ENCODE data around the gene CCNC.
"Not testable (repeated sequence)": the region's sequence is repeated elsewhere in the genome, so short reads cannot be mapped to it uniquely, and the experiment has no call there.

The CCNC gene

GRCh38 chr6:99603421-99604165 lies 35.1 kb upstream of the CCNC start:
- no peak for DNase-seq (ENCODE audit: low read depth, low spot score)

DNA sequence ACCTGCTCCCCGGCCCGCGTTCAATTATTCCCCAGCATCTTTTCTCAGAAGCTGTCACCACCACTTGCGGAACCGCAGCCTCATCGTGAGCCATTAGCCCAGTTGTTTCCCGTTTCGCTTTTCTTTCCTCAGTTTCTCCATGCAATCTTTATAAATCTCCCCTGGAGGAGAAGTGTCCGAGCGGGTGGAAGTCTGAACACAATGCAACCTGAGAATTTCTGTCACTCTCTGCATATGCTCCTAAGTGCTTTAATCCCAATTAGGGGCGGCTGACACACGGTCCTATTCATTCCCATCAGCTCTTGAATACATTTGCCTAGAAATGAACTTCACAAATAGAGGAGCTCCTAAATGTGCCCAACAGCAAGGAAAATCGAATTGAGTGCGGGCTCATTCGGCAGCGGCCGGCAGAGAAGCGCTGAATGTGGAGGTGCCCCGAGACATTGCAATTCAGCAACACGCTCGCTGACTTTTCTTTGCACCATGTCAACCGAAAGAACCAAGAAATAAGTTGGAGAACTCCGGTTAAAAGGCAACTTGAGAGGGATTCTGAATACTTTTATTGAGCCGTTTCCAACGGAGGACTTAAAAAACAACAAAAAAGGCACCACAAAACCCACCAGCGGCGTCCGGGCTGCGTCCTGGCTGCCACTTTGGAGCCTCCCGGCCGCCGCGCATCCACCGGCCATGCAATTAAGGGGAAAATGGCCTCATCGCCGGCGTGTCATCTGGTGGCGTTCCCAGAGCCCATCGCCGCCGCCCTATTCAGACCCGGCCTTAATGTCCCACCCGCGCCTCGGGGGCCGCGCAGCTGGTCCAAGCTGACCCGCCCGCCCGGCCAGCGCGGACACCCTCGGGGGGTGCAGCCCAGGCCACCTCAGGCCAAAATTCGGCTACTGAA lies 34.3 kb upstream of the CCNC start:
- no peak for DNase-seq (ENCODE audit: low read depth, low spot score)

DNA sequence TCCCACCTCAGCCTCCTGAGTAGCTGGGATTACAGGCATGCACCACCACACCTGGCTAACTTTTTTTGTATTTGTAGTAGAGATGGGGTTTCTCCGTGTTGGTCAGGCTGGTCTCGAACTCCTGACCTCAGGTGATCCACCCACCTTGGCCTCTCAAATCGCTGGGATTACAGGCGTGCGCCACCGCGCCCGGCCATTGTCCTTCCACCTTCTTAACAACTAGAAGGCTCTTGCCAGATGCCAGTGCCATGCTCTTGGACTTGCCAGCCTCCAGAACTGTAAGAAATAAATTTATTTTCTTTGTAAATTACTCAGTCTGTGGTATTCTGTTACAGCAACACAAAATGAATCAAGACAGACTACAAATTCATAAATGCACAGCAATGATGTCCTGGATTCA lies 26.2 kb upstream of the CCNC start:
- not testable (repeated sequence) for DNase-seq (ENCODE audit: low read depth, low spot score)

- no peak for DNase-seq (ENCODE audit: low read depth, low spot score)
Measured at GRCh38 chr6:99592900-99593299, 24.4 kb upstream of the CCNC start.

DNA sequence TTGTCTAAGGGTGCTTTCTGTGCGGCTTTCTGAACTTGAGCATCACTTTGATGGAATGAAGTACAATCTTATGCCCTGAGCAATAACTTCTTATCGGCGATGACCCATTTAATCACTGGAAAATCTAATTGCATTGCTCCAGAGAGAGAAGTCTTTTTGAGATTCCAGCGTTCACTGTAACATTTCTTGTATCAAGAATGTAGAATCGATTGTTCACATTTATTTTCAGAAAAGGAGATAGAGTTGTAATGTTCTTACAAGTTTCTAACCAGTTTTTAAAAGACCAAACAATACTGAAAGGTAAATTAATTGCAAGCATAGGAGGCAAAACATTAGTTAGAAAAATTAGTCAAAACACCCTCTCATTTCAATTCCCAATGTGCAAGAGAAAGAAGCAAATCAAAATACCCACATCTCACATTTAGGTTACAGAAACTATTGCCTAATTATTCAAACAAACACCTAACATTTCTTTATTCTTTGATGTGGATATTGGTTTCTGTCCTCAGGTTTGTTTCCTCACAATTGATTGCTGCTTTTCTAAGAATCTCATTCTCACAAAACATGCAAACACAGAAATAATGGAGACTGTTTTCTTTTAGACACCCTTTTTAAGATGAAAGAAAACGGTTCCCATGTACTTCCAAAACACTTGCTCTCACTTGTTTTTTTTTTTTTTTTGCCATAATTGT lies 23.4 kb upstream of the CCNC start:
- no peak for DNase-seq (ENCODE audit: low read depth, low spot score)

DNA sequence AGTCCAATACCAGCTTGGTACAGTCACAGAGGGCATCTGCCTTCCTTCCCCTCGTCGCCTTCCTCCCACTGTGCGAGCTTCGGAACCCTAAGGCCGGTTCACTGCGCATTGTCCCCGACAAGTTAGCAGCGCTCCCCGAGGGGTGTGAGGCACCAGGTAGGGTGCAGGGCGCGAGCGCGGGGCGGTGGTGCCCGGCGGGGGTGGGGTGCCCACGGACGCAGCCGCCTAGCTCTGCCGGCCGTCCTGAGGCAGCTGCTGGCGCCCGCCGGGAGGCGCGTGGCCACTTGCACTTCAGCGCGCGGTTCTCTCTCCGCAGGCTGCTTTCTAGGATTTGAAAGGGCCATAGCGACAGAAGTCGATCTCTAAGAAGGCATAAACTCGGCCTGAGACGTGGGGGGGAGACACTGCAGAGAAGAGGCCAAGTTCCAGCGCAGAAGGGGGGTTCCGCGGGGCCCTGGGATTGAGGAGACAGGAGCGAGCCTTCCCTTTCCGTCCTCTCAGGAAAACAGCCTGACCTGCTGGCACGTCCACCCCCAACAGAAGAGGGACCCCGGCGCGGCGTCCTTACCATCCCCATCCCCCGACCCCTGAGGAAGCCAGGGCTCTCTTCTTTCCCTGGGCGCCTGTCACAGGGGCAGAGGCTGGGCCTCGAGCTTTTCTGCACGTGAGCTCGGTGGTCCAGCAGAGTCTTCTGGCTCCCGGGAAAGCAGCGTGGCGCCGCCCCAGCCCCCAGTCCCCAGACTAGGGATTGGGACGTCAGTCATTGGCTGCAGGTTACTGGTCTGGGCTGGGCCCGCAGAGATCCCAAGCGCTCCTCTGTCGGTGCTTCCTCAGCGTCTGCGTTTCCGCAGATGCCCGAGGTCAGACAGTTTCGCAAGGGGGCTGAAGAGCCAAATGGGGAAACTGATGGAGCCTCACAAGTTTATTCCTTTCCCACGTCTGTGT lies 22.5 kb upstream of the CCNC start:
- no peak for DNase-seq (ENCODE audit: low read depth, low spot score)

- no peak for DNase-seq (ENCODE audit: low read depth, low spot score)
Measured at GRCh38 chr6:99589907-99590493, 21.5 kb upstream of the CCNC start.

DNA sequence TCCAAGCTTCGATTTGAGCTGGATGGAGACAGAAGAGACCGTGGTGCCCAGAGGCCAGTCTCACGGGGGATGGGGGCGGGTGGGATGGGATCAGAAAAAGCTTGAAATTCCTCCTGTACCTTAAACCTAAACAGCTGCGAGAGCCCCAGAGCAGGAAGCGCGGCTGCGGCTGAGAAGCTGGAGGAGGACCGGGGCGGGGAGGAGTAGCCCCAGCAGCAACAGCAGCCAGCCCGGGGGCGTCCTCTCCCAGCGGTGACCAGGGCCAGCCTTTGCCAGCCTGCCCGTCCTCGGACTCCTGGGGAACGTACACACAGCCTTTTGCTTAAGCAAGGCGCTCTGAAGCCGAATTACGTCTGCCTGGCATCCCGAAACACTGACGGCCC lies 20.8 kb upstream of the CCNC start:
- no peak for DNase-seq (ENCODE audit: low read depth, low spot score)

- peak; percentile 21 for DNase-seq (ENCODE audit: low read depth, low spot score)
Measured at GRCh38 chr6:99588618-99589289, 20.3 kb upstream of the CCNC start.

DNA sequence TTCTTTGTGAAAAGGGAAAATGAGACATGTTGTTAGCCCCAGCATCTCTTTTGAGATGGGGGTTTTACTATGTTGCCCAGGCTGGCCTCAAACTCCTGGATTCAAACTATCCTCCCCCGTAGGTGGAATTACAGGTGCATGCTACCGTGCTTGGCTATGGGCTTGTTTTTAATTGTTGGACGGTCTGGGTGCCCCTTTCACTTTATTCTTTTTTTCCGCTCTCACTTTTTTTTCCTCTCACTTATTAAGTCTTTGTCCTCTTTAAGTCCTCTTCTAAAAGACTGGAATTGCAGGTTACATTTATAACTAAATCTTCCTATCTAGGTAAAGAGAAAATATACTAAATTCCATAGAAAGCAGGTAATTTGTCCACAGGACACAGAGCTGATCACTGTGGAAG lies 19.3 kb upstream of the CCNC start:
- DNase-seq (ENCODE audit: low read depth, low spot score) = no peak

GRCh38 chr6:99579781-99580180 lies 11.3 kb upstream of the CCNC start:
- DNase-seq (ENCODE audit: low read depth, low spot score) = no peak

GRCh38 chr6:99575544-99576227 lies 7.2 kb upstream of the CCNC start:
- DNase-seq (ENCODE audit: low read depth, low spot score) = no peak

DNA sequence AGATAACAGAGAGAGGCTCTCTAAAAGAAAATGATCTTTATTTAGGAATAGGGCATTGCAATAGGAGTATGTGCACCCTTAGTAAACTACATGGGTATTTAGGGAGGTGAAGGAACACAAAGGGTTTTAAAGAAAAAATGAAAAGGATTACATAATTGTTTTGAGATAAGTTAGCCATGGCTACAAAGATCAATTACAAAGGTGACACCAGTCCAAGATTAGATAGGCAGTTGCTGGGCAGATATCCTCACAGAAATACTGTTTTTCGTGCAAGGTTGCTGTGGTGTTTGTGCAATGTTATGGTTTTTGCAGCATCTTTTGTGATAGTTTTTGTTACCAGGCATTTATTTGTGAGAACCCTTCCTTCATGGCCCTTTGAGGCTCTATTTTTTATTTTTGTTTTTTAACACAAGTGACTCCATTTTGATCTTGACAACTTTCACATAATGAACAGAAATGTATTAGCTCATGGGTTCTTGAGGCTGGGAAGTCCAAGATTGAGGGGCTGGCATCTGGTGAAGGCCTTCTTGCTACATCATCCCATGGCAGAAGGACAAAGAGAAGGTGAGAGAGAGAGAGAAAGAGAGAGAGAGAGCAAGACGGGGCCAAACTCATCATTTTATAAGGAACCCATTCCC lies 5.6 kb upstream of the CCNC start:
- no peak for DNase-seq (ENCODE audit: low read depth, low spot score)

DNA sequence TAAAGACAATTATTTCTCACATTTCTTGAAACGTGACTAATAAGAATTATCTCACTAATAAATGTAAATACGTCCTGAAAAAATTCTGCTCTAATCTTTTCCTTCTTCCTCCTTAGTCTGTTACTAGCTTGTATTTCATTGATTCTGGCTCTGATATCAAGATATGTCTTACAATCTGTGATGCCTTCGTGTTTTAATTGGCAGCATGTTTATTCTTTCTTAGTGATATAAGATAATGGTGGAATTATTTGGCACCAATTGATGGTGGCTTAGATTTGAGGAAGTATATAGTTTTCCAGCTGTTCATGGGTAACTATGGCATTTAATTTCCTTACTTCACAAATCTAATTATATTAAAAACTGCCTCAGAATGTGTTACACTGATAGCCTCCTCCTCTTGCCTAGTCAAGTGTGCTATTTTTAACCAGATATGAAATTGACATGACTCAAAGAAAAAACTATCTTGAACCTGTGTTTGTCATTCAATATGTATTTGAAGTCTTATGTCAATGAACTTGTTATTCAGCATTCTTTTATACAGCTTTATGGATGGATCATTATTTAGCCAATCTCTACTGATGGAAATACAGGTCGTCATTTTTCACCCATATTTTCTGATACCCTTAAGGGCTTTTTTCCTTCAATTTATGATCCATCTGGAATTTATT lies 5.3 kb downstream of the CCNC start:
- no peak for DNase-seq (ENCODE audit: low read depth, low spot score)

DNA sequence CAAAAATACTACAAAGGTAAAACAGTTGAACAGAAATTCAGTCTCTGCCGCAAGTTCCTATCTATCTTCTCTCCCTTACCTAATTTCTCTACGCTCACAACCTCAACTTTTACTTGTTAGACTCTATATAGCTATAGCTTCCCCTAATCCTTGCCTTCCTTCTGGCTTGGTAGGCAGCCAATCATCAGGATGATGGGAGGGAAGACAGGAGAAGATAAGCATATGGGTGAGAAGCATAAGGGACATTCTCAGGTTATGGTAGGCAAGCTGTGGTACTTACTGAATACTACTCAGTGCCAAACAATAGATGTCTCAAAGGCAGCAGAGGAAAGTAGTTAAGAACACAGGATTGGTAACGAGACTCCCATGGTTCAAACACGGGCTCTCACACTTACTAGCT lies 7.8 kb downstream of the CCNC start:
- DNase-seq (ENCODE audit: low read depth, low spot score) = no peak

DNA sequence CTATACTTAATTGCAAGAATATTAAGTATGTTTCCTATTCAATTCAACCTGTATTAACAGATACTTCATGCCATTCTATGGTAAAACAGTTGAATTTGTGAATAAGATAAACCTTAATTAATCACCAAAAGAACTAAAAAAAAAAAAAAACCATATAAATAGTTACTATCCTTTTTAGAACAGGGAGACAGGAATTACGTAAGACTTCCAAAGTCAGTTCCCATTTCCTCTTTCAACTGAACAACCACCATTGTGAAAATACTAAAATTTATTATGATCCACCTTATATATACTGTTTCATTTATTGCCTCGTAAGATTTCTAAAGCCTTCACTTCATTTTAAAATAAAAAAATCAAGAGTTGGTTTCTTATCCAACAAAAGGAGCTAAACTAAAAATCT lies 9.4 kb downstream of the CCNC start:
- DNase-seq (ENCODE audit: low read depth, low spot score) = no peak

DNA sequence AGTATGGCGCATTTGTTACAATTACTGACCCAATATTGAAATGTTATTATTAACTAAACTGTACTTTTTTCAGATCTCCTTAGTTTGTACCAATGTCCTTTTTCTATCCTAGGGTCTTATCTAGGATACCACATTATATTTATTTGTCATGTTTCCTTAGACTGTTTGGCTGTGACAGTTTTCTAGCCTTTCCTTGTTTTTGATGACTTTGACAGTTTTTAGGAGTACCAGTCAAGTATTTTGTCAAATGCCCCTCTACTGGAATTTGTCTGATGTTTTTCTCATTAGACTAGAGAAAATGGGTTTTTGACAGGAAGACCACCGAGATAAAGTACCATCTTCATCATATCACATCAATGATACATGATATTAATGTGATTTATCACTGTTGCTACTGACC lies 14.6 kb downstream of the CCNC start:
- DNase-seq (ENCODE audit: low read depth, low spot score) = no peak

- no peak for DNase-seq (ENCODE audit: low read depth, low spot score)
Measured at GRCh38 chr6:99550046-99550748, 18.3 kb downstream of the CCNC start.

Measured in smooth muscle cell of the brain vasculature (primary cell).